AG10803 (cell line): Measurements from ENCODE around the gene HK1.
A peak's percentile ranks its signal among the peaks of the same experiment; 100 is the strongest.
"Not testable (repeated sequence)": the region's sequence is repeated elsewhere in the genome, so short reads cannot be mapped to it uniquely, and the experiment has no call there.

Experiments
- DNase-seq: peaks from one replicate; pipeline ENCODE4 v3.0.0; 2010; ENCODE audit warnings: low read depth
- H3K4me3 ChIP-seq: 2 replicates; pipeline ENCODE4 v1.5.1; 2011; ENCODE audit warnings: mild to moderate bottlenecking, low read length, control low read depth
- CTCF ChIP-seq: conservative IDR thresholded peaks from 2 replicates; pipeline ENCODE4 v1.5.1; 2011; ENCODE audit warnings: mild to moderate bottlenecking, low read length, control low read depth, inconsistent platforms

HK1 gene

GRCh38 chr10:69443354-69443753 lies 165.1 kb downstream of the HK1 start:
- no peak for DNase-seq
- no peak overlapping the region for H3K4me3 ChIP-seq
- TF ChIP-seq CTCF = no peak

DNA sequence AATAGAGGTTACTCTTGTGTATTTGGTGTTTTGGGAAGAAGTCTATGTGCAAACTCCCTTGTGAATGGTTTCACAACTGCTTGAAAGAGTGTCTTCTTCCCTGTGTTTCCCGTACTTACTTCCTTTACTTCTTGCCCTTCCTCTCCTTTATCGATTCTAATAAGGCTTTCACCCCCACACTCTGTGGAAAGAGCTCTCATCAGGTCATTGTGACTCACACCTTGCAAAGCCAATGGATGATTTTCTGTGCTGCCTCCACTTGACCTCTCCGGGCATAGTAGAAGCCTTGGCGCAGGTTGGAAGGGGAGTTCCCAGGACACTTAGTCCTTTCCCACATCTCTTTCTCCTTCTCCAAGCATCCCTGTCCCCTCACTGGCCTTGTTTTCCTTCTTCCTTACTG lies 166.7 kb downstream of the HK1 start:
- no peak for TF ChIP-seq CTCF
- no peak for DNase-seq

DNA sequence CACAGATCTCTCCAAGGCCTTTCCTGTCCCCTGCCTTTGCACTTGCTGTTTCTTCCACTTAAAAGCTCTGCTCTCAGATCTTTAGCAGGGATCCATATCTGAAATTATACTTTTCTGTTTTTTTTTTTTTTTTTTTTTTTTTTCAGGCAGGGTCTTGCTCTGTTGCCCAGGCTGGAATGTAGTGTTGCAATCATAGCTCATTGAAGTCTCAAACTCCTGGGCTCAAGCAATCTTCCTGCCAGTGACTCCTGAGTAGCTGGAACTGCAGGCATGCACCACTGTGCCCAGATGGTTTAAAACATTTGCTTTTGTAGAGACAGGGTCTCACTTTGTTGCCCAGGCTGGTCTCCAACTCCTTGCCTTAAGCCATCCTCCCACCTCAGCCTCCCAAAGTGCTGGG lies 167.9 kb downstream of the HK1 start:
- TF ChIP-seq CTCF = no peak
- no peak overlapping the region for H3K4me3 ChIP-seq
- DNase-seq = peak; percentile 58

More for the DNA sequence above, 166.7 kb downstream of the HK1 start:
- no peak overlapping the region for H3K4me3 ChIP-seq

GRCh38 chr10:69446650-69447151 lies 168.4 kb downstream of the HK1 start:
- TF ChIP-seq CTCF = no peak
- no peak overlapping the region for H3K4me3 ChIP-seq
- DNase-seq = peak; percentile 82

DNA sequence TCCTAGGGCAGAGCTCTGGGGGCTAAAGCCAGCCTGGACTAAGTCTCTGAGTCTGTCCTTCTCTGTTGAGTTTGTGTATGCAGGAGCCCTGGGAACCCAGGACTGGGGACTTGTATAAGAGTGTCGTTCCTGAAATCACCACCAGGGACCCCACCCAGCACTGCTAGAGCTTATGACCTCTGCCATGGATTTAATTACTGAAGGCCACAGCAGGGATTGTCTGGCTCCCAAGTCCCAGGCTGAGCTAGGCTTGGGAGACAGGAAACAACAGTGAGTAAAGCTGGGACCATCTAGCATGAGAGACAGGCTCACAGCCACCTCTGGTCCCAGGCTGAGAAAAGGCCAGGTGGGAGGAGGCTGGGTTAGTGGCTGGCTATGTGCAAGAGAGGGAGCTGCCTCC lies 171.5 kb downstream of the HK1 start:
- peak; percentile 66 for DNase-seq
- no peak overlapping the region for H3K4me3 ChIP-seq
- TF ChIP-seq CTCF = peak; percentile 55

DNA sequence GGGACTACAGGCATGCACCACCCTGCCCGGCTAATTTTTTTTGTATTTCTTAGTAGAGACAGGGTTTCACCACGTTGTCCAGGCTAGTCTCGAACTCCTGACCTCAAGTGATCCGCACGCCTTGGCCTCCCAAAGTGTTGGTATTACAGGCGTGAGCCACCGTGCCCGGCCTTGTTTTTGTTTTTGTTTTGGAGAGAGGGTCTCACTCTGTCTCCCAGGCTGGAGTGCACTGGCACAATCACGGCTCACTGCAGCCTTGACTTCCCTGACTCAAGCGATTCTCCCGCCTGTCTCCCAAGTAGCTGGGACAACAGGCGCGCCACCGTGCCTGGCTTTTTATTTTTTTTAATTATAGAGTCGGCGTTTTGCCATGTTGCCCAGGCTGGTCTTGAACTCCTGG lies 172.1 kb downstream of the HK1 start:
- not testable (repeated sequence) for DNase-seq, H3K4me3 ChIP-seq

- no peak for TF ChIP-seq CTCF
- peak; percentile 56 for DNase-seq
- peak within 1 kb of the TSS; percentile 54 for H3K4me3 ChIP-seq
These were observed 173.0 kb downstream of the HK1 start, which contains the start of gene TSPAN15 for GRCh38 chr10:69451209-69451783. Gene TSPAN15, plus strand, starts transcription at chr10:69451465. Its CDS starts 130 bp downstream, at chr10:69451595.
